ENCODE results near the gene OTX2. TPM values are rescaled to one million over a fixed set of nuclear protein-coding genes. Genes with fewer than 3 reads are reported as not detected.

The OTX2 gene
- polyA plus RNA-seq, 3 donors, result not detected

GRCh38 chr14:56805992-56806727 is 4.1 kb downstream of the OTX2 start:
- Mint-ChIP-seq H3K4me3 (peak overlapping the region in 1 of 2 donors; percentile 65), H3K27ac (no peak overlapping the region), H3K9me3 (peaks cover 3 to 63% (median 45%) of the 10 kb centered on the region in 7 donors), H3K27me3 (ENCODE audit: low read depth in 3 of 3) (peaks cover 92 to 100% (median 96%) of the 10 kb centered on the region in 3 donors), H3K4me1 (peaks cover 6% of the 10 kb centered on the region), H3K36me3 (peaks cover 2 to 23% of the 10 kb centered on the region in 2 donors)
- no peaks in the 10 kb centered on the region for H4K20me1 ChIP-seq (ENCODE audit: insufficient read depth, low read length)
- H3K36me3 ChIP-seq (replicated peaks in 1 of 2; ENCODE audit: control insufficient read depth in 1 of 2, insufficient read depth in 2 of 2, low read length in 2 of 2), result no peaks in the 10 kb centered on the region
- WGBS (ENCODE audit: insufficient coverage), result 20% methylated on average over 1 of the region's 9 CpGs
- intact Hi-C loops (cut with micrococcal nuclease), result no loop called here
- peaks cover 96 to 99% of the 10 kb centered on the region in 2 donors for H3K27me3 ChIP-seq (ENCODE audit: control insufficient read depth in 2 of 2, insufficient read depth in 2 of 2, low read length in 2 of 2)
- no peak overlapping the region for H3K4me2 ChIP-seq (replicated peaks; ENCODE audit: extremely low read depth, low read length, poor library complexity, severe bottlenecking)
- H3K9ac ChIP-seq (ENCODE audit: insufficient read depth, low read length, poor library complexity, severe bottlenecking), result no peak overlapping the region
- peaks cover 17 to 67% of the 10 kb centered on the region in 2 donors for H3K9me3 ChIP-seq (replicated peaks in 1 of 2; ENCODE audit: control insufficient read depth in 1 of 2, insufficient read depth in 1 of 2, low read length in 2 of 2)
- DNase-seq, result no peak
- no peaks in the 10 kb centered on the region for H3K79me2 ChIP-seq (ENCODE audit: insufficient read depth, low read length)
- H3K4me3 ChIP-seq (replicated peaks in 1 of 3; ENCODE audit: low read depth in 2 of 3, low read length in 3 of 3), result no peak overlapping the region
- H3K4me1 ChIP-seq (ENCODE audit: control insufficient read depth in 1 of 2, insufficient read depth in 2 of 2, low read length in 2 of 2), result no peaks in the 10 kb centered on the region
- TF ChIP-seq, protein P1, sequence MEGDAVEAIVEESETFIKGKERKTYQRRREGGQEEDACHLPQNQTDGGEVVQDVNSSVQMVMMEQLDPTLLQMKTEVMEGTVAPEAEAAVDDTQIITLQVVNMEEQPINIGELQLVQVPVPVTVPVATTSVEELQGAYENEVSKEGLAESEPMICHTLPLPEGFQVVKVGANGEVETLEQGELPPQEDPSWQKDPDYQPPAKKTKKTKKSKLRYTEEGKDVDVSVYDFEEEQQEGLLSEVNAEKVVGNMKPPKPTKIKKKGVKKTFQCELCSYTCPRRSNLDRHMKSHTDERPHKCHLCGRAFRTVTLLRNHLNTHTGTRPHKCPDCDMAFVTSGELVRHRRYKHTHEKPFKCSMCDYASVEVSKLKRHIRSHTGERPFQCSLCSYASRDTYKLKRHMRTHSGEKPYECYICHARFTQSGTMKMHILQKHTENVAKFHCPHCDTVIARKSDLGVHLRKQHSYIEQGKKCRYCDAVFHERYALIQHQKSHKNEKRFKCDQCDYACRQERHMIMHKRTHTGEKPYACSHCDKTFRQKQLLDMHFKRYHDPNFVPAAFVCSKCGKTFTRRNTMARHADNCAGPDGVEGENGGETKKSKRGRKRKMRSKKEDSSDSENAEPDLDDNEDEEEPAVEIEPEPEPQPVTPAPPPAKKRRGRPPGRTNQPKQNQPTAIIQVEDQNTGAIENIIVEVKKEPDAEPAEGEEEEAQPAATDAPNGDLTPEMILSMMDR (IDR thresholded peaks at IDR 0.05), result no peak
- H3K27ac ChIP-seq (ENCODE audit: low read depth in 1 of 2, low read length in 2 of 2), result no peak overlapping the region
- H2AFZ ChIP-seq (ENCODE audit: insufficient read depth, low read depth, low read length, poor library complexity, severe bottlenecking), result no peak overlapping the region

DNA sequence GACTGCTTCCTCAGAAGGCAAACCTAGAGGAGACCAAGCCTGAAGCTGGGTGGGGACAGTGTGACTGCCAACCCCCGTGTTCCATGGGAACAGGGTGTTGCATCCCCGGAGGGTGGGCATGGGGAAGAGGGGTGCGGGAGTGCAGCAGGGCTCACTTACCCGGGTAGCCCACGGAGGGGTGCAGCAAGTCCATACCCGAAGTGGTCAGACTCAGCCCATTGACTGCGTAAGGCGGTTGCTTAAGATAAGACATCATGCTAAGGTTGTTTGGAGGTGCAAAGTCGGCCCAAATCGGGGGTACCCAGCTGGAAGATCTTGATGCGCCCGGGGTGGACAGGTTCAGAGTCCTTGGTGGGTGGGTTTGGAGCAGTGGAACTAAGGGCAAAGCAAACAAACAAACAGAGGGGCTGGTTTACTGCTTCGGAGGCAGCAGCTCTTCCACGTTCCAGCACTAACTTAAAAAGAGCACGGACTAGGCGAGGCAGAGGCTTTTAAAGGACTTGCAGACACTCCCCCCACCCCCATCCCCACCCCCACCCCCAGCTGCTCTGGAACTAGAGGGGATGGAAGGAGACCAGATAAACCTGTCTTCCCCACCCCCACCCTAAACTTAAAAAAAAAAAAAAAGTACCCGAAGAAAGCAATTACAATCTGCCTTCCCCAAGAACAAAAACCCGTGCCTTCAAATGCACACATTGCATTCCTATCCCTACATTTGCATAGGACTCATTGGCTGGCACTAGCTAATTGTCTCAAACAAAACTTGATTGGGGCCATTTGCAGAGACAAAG is 4.9 kb downstream of the OTX2 start:
- Histone ChIP-seq H3K4me1 (ENCODE audit: control insufficient read depth in 1 of 2, insufficient read depth in 2 of 2, low read length in 2 of 2) (no peaks in the 10 kb centered on the region), H4K20me1 (ENCODE audit: insufficient read depth, low read length) (no peaks in the 10 kb centered on the region), H3K36me3 (replicated peaks in 1 of 2; ENCODE audit: control insufficient read depth in 1 of 2, insufficient read depth in 2 of 2, low read length in 2 of 2) (no peaks in the 10 kb centered on the region), H3K27ac (ENCODE audit: low read depth in 1 of 2, low read length in 2 of 2) (no peak overlapping the region), H3K27me3 (ENCODE audit: control insufficient read depth in 2 of 2, insufficient read depth in 2 of 2, low read length in 2 of 2) (peaks cover 96 to 99% of the 10 kb centered on the region in 2 donors), H3K9ac (ENCODE audit: insufficient read depth, low read length, poor library complexity, severe bottlenecking) (no peak overlapping the region), H2AFZ (ENCODE audit: insufficient read depth, low read depth, low read length, poor library complexity, severe bottlenecking) (no peak overlapping the region), H3K79me2 (ENCODE audit: insufficient read depth, low read length) (no peaks in the 10 kb centered on the region), H3K9me3 (replicated peaks in 1 of 2; ENCODE audit: control insufficient read depth in 1 of 2, insufficient read depth in 1 of 2, low read length in 2 of 2) (peaks cover 17 to 63% of the 10 kb centered on the region in 2 donors), H3K4me3 (replicated peaks in 1 of 3; ENCODE audit: low read depth in 2 of 3, low read length in 3 of 3) (no peak overlapping the region), H3K4me2 (replicated peaks; ENCODE audit: extremely low read depth, low read length, poor library complexity, severe bottlenecking) (no peak overlapping the region)
- H3K27ac Mint-ChIP-seq, result no peak overlapping the region
- DNase-seq, result no peak
- H3K4me1 Mint-ChIP-seq, result peaks cover 6% of the 10 kb centered on the region
- intact Hi-C loops (cut with micrococcal nuclease), result no loop called here
- H3K27me3 Mint-ChIP-seq (ENCODE audit: low read depth in 3 of 3), result peaks cover 86 to 100% (median 96%) of the 10 kb centered on the region in 3 donors
- peaks cover 2 to 19% of the 10 kb centered on the region in 2 donors for H3K36me3 Mint-ChIP-seq
- WGBS (ENCODE audit: insufficient coverage), result 4% methylated on average over 12 of the region's 18 CpGs
- TF ChIP-seq, protein P1 (IDR thresholded peaks at IDR 0.05), result no peak
- peak overlapping the region in 1 of 2 donors; percentile 81 for H3K4me3 Mint-ChIP-seq
- H3K9me3 Mint-ChIP-seq, result peaks cover 3 to 57% (median 40%) of the 10 kb centered on the region in 7 donors

All from CD14-positive monocyte (primary cell).